Mesenteric fat pad (tissue), 1 donor: ENCODE data around the gene GPC6. TPM values are rescaled to one million over a fixed set of nuclear protein-coding genes. Genes with fewer than 3 reads are reported as not detected.

ENCODE experiments used
- DNase-seq: peaks from one replicate; pipeline ENCODE4 v3.0.0-alpha.2; 2020; ENCODE audit warnings: low spot score
- total RNA-seq: library from RNA; stranded (reverse); fragmentation: NEBNext Ultra II Directional; extraction: Animal tissue kit (Norgen Biotek cat#: 25700); gene quantifications from one replicate; pipeline ENCODE4 v1.2.1, GENCODE V29; 2021
- donor health status: DM: yes; HTN: yes; CAD: no.

Gene GPC6
- total RNA-seq, 1 donor from 2014 or later: 23.1 TPM

DNA sequence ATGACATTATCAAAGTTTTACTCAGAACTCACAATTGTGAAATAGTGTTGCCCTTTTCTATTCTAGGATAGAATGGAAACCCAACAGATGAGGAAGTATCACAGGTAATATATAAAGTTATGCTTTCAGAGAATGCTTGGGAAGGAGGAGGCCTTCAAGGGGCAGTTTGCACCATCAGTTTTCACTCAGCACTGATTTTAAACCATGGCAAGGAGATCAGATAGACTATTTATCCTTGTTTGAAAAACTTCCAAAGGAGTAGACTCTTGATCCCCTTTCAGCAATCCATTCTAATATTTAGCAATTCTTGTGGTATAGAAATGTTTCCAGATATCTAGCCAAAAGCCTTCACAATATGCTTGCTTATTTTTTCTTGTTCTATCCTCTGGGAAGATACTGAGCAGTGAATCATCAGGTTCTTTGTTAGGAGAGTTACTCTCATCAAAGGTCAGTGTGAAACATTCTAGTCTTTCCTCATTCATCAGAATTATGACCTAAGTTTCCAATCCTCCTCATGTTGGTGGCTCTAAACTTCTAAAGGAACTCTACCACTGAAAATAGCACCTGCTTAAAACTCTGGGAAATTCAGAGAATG, 3.8 kb downstream of the GPC6 start:
- no peak for DNase-seq

- no peak for DNase-seq
Observed at GRCh38 chr13:93231867-93232266, 5.3 kb downstream of the GPC6 start.

- DNase-seq: no peak
Observed at GRCh38 chr13:93233997-93234416, 7.4 kb downstream of the GPC6 start.

GRCh38 chr13:93234459-93234858, 7.9 kb downstream of the GPC6 start:
- DNase-seq: no peak

- no peak for DNase-seq
Observed at GRCh38 chr13:93235258-93236015, 8.8 kb downstream of the GPC6 start.

- DNase-seq: no peak
Observed at GRCh38 chr13:93238711-93239110, 12.1 kb downstream of the GPC6 start.

DNA sequence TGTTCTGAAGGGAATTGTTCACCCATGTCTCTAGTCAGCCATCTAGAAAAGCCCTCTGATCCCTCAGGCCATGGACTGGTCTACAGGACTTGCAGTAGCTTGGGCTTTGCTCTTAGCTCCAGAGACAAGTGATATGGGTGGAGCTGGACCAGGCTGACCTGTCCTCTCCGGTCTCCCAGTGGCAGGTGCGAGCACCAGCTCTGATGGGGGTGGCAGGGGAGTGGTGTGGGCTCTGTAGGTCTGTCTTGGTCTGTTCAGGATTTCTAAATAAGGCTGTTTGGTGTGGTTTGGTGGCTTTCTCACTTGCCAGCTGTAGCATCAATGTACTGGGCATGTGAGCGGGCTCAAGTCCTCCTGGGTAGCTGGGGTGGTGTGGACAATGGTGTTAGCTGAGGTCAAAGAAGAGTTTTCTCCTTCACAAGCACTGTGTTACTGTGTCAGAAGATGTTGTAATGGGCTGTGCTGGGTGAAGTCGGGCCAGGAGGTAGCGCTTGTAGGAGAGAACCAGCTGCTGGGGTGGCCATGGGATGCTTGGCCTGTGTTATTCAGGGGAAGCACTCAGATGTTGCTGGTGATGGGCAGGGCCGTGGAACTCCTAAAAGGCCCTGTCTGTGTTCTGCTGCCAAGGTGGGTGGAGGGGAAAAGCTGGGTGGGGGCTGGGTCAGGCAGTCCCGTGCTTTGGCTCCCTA, 16.9 kb downstream of the GPC6 start:
- no peak for DNase-seq

GRCh38 chr13:93244141-93244917, 17.7 kb downstream of the GPC6 start:
- no peak for DNase-seq

- DNase-seq: no peak
Observed at GRCh38 chr13:93244918-93245280, 18.3 kb downstream of the GPC6 start.

- DNase-seq: no peak
Observed at GRCh38 chr13:93246069-93246468, 19.5 kb downstream of the GPC6 start.

GRCh38 chr13:93248627-93249047, 22.0 kb downstream of the GPC6 start:
- no peak for DNase-seq

DNA sequence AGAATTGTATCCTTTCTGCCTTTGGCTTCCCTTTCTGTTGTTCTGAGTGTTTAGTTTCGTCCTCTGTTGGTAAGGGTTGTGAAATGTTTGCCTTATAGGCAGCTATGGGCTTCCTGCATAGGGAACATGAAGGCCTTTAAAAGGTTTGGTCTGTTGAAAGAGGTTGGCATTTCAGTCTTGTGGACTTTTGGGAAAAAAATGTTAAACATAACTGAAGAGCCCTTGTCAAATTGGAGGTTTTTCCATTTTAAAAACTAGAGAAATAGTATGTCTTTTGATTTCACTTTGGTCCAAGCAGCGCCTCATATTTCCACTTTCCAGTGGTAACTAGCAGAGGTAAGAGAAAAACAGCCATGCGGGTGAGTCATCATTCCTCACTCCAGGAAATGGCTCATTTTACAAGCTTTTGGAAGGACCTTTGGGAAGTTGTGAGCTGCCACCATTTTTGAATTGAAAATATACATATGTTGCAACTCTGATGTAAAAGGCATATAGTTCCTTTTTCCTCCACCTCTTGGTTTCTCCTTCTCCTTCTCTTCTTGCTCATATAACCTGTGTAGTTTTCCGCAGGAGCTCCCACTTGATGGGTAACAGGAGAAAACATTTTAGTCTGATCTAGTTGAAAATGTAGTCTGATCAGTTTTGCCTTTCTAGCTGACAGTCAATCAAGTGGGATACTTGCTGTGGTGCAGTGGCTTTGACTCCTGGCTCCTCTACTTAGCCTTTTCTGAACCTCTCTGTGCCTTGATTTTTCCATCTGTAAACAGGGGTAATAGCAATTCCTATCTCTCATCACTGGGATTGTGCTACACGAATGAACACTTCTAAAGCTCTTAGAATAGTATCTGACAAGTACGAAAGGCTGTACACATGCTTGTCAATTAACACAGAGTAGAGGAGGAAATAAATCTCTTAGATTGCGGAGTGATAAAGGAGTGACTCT, 23.0 kb downstream of the GPC6 start:
- no peak for DNase-seq

GRCh38 chr13:93254775-93255174, 28.2 kb downstream of the GPC6 start:
- DNase-seq: no peak

DNA sequence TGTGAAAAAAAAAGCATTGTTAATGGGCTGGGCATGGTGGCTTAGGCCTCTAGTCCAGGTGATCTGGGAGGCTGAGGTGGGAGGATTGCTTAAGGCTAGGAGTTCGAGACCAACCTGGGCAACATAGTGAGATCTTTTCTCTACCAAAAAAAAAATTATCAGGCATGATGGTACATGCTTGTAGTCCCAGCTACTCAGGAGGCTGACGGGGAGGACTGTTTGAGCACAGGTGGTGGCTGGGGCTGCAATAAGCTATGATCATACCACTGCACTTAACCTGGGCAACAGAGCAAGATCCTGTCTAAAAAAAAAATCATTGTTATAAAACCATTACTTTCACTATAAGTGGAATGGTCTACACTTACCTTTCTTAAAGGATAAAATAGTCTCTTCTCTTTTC, 30.4 kb downstream of the GPC6 start:
- no peak for DNase-seq

DNA sequence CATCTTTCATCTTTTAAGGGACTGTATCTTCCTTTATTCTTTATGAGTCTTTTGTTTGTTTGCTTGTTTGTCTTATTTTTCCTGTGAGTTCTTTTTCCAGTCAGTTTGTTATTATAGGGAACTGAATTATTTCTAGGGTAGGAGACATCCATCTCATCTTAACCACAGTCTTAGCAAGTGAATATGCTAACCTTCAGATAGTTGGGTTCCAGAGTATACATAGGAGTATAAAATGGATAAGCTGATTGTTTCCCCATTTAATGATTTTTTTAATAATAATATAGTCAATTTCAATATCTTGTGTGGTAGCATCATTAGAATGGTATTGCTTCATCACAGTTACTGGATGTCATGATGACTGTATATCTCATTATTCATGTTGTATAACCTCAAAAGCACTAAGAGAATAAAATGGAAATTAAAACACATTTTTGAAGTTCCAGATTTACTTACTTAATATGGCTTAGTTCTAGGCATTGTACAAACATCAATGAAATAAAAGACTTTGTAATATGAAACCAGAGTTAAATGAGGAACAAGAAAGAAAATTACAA, 33.0 kb downstream of the GPC6 start:
- no peak for DNase-seq

DNA sequence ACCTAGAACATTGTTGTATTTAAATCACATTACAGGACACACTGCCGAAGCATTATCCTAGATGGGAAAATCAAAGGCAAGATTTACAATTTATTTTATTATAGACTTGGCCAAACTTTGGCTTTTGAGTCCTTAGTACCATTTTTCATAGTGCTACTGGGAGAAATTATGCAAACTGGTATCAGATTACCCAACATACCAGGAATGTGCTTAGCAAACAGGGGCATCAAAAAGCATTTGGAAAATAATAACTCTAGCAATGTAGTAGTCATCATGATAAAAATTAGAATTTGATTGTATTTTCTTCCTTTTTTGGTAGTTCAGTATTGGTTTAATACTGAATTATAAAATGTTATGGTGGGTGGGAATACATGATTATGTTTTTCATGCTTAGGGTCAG, 34.0 kb downstream of the GPC6 start:
- no peak for DNase-seq

DNA sequence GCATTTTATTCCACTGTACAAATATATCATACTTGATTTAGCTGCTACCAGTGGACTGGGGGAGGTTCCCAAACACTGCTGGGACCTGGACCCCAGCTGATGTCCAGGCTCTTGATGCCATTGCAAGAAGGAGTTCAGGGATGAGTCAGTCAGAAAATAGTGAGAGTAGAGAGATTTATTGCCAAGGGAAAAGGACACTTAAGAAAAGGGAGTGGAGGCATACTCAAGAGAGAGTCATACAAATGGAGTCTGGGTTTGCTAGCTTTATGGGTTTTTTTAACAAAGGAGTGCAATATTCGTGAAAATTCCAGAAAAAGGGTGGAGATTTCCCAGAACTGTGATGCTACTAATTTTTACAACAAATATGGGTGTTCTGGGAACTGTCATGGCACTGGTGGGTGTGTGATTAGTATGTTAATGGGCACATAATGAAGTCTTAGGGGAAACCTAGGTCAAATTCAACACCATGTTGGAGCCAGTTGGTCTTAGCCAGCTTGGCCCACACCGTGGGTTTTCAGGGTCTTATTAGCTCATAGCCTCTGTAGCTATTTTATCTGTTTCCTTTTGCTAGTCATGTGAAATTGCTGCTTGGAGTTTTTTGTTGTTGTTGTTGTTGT, 36.2 kb downstream of the GPC6 start:
- no peak for DNase-seq

DNA sequence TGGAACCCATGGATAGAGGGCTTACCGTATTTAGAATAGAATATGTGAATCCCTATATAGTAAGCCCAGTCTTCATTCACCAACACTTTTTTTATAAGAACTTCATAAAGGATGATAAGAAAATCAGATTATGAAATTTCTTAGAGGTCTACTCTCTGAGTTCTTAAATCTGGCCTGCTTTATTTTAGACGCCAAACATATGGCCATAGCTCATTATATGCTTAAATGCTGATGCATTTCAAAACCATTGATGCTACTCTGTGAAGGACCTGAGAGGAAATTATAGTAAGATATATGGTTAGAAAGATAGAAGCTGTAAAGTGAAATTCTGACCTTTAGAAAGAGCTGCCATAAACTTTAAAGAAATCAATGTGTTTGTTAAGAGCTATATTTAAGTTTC, 38.3 kb downstream of the GPC6 start:
- DNase-seq: no peak

DNA sequence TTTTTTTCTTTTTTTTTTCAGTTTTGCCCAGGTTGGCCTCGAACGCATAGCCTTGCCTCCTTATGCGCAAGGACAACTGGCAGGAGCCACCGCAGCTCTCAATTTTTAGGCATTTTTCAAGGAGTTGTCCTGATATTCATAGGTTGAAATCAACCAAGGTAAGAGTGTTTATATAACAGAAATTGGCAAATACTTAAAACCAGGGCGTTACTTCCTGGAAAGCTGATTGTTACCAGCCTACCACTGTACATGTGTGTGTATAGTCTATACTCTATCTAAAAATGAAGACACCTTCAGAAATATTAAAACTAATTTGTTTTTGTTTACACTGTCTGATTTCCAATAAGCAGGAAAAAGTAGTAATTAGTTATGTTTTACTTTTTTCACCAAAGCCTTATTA, 39.2 kb downstream of the GPC6 start:
- no peak for DNase-seq

- DNase-seq: no peak
Observed at GRCh38 chr13:93266681-93267080, 40.1 kb downstream of the GPC6 start.
